Transverse colon (tissue), 4 donors: ENCODE measurements around the gene PTPN1. TPM values are rescaled to one million over a fixed set of nuclear protein-coding genes. Genes with fewer than 3 reads are reported as not detected.

Experiments used
- DNase-seq: peaks from one replicate; pipeline ENCODE4 v3.0.0-alpha.2; 2019
- H3K27ac ChIP-seq, 4 donors: fragments of 200-600 bp; sonication (generic); 2 replicates each; pipeline ENCODE4 v1.5.1; 2016 to 2018; ENCODE audit warnings: inconsistent platforms in 4 of 4
- H3K27me3 ChIP-seq: fragments of 200-600 bp; sonication (generic); 2 replicates; pipeline ENCODE4 v1.5.1; 2017; ENCODE audit warnings: inconsistent platforms
- H3K36me3 ChIP-seq, 4 donors: fragments of 200-600 bp; sonication (generic); 2 replicates each; pipeline ENCODE4 v1.5.1; 2017 to 2019; ENCODE audit warnings: inconsistent platforms in 4 of 4
- H3K4me1 ChIP-seq, 4 donors: fragments of 200-600 bp; sonication (generic); 2 replicates each; pipeline ENCODE4 v1.5.1; 2017 to 2020; ENCODE audit warnings: inconsistent platforms in 4 of 4
- H3K4me3 ChIP-seq, 4 donors: fragments of 200-600 bp; sonication (generic); 1 replicate in 1 of 4; 2 replicates in 3 of 4; pipeline versions ENCODE4 v1.5.1 to v1.6.1; 2017 to 2019; ENCODE audit warnings: inconsistent platforms in 4 of 4
- H3K9me3 ChIP-seq, 2 donors: fragments of 200-600 bp; sonication (generic); 2 replicates each; pipeline ENCODE4 v1.5.1; 2017 to 2019; ENCODE audit warnings: inconsistent platforms in 2 of 2
- EP300 ChIP-seq: sonication (generic); formaldehyde crosslinking; IDR thresholded peaks from one replicate; pipeline ENCODE4 v1.6.1; 2017; ENCODE audit warnings: antibody characterized with exemption, low read depth
- POLR2A ChIP-seq: fragments of 450-650 bp; IDR thresholded peaks from one replicate; pipeline ENCODE4 v1.6.1; 2016; ENCODE audit warnings: antibody characterized with exemption, mild to moderate bottlenecking, moderate library complexity
- POLR2AphosphoS5 ChIP-seq, 3 donors: sonication (generic); formaldehyde crosslinking; IDR thresholded peaks; one replicate each; pipeline ENCODE4 v1.6.1; 2016; ENCODE audit warnings: antibody characterized with exemption in 3 of 3
- WGBS, 2 donors: methylation state at CpG; one replicate each; pipeline ENCODE4 v1.1.5; 2018; ENCODE audit warnings: low coverage in 1 of 2; 5-methylcytosine and 5-hydroxymethylcytosine counted together
- in situ Hi-C, 4 donors: fragments of 200-750 bp; cut with MboI; loops; one replicate each; pipeline versions ENCODE4 v1.15.0 to v1.15.1; 2017; ENCODE audit warnings: low sequenced_read_pairs in 3 of 4, low pct_ligation_motif_present in 1 of 4, low pct_unique_long_range_greater_than_20kb in 1 of 4
- intact Hi-C: fragments of 100-400 bp; cut with DNase I; formaldehyde crosslinking; loops from one replicate; pipeline ENCODE4 v1.15.1; 2023; ENCODE audit warnings: low total_unique reads
- total RNA-seq, 4 donors: library from RNA; depleted of rRNA; stranded (reverse); fragments of >200 nt; gene quantifications; one replicate each; pipeline ENCODE4 v1.1.0, GENCODE V29; 2016
- TF ChIP-seq, protein P1 (sequence below), 5 experiments: fragments of 200-600 bp in 3 of 5; fragments of 450-650 bp in 2 of 5; sonication (generic) in 3 of 5; IDR thresholded peaks; 1 replicate in 2 of 5; 2 replicates in 3 of 5; pipeline ENCODE4 v1.5.1; 2016 to 2017; ENCODE audit warnings: antibody characterized with exemption in 5 of 5, inconsistent platforms in 3 of 5, mild to moderate bottlenecking in 2 of 5, moderate library complexity in 1 of 5

PTPN1 gene
- total RNA-seq, 4 donors from 2014 or later: 19.3 to 34.8 (median 28.8) TPM

DNA sequence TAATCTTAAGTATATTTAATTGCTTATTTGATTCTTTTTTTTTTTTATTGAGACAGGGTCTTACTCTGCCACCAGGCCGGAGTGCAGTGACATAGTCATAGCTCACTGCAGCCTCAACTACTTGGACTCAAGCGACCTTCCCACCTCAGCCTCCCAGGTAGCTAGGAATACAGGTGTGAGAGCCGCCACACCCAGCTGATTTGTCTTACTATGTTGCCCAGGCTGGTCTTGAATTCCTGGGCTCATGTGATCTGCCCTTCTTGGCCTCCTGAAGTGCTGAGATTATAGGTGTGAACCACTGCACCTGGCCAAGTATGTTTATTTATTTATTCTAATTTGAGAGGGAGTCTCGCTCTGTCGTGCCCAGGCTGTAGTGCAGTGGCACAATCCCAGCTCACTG, 38.2 kb downstream of the PTPN1 start:
- DNase-seq: peak; percentile 44
- Histone ChIP-seq H3K4me1 (peaks cover 7 to 55% (median 33%) of the 10 kb centered on the region in 4 donors), H3K36me3 (no peaks in the 10 kb centered on the region), H3K9me3 (no peaks in the 10 kb centered on the region), H3K4me3 (no peak overlapping the region), H3K27me3 (no peaks in the 10 kb centered on the region), H3K27ac (peak overlapping the region in 2 of 4 donors; percentile 31 to 36)
- intact Hi-C loops (no loop called here), in situ Hi-C loops (no loop called here)
- TF ChIP-seq POLR2AphosphoS5 (IDR thresholded peaks at IDR 0.05) (no peak), POLR2A (no peak), EP300 (no peak)
- TF ChIP-seq, protein P1, sequence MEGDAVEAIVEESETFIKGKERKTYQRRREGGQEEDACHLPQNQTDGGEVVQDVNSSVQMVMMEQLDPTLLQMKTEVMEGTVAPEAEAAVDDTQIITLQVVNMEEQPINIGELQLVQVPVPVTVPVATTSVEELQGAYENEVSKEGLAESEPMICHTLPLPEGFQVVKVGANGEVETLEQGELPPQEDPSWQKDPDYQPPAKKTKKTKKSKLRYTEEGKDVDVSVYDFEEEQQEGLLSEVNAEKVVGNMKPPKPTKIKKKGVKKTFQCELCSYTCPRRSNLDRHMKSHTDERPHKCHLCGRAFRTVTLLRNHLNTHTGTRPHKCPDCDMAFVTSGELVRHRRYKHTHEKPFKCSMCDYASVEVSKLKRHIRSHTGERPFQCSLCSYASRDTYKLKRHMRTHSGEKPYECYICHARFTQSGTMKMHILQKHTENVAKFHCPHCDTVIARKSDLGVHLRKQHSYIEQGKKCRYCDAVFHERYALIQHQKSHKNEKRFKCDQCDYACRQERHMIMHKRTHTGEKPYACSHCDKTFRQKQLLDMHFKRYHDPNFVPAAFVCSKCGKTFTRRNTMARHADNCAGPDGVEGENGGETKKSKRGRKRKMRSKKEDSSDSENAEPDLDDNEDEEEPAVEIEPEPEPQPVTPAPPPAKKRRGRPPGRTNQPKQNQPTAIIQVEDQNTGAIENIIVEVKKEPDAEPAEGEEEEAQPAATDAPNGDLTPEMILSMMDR (IDR thresholded peaks at IDR 0.05): no peak
- 77 to 80% methylated on average over 3 to 5 of the region's 5 CpGs for WGBS, 2 donors

DNA sequence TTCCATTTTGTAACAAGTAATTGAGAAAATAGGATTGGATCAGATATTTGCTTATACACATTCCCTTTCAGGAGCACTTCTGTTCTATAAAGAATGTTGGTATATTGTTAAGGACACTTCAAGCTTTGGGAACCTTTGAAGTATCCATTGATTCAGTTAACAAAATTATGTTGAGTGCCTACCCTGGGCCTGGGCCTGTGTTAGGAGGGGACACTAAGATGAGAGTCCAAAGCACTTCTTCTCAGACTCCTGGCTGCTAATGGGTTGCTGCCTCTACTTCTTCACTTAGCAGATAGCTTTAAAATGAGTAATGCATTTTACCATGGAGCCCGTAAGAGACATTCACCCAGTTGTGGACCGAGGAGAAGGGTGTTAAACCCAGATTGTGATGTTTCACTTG, 40.3 kb downstream of the PTPN1 start:
- H3K27me3 ChIP-seq: no peaks in the 10 kb centered on the region
- 80 to 98% methylated on average over 1 to 2 of the region's 2 CpGs for WGBS, 2 donors
- no peak for DNase-seq
- in situ Hi-C loops (loop anchor here in 1 of 4 donors (10.0 kb wide), 1 partner anchor 46 kb away; no protein-coding TSS in a partner anchor), intact Hi-C loops (no loop called here)
- no peak overlapping the region for H3K4me3 ChIP-seq
- no peak overlapping the region for H3K27ac ChIP-seq
- no peaks in the 10 kb centered on the region for H3K36me3 ChIP-seq
- no peak for TF ChIP-seq POLR2AphosphoS5 (IDR thresholded peaks at IDR 0.05)
- no peak for TF ChIP-seq POLR2A
- no peak for TF ChIP-seq EP300
- TF ChIP-seq, protein P1 (IDR thresholded peaks at IDR 0.05): no peak
- H3K4me1 ChIP-seq: peaks cover 7 to 53% (median 28%) of the 10 kb centered on the region in 4 donors
- no peaks in the 10 kb centered on the region for H3K9me3 ChIP-seq

DNA sequence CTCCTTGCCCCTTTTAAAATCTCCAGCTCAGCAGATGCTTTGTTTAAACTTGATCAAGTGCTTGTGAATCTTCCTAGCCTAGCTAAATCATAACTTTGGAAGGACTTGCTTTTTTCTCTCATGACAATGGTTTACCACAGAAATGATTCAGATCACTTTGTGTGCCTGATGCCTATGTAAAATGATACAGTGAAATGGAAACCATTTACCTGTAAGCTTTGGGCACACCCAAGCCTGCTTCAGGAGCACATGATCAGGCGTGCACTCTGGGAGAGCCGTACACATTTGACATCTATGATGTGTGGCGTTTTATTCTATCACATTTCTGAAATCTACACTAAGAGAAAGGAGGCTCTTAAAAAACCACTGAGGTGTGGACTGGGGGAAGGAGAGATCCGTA, 41.1 kb downstream of the PTPN1 start:
- in situ Hi-C loops (loop anchor here in 1 of 4 donors (10.0 kb wide), 1 partner anchor 46 kb away; no protein-coding TSS in a partner anchor), intact Hi-C loops (no loop called here)
- Histone ChIP-seq H3K9me3 (no peaks in the 10 kb centered on the region), H3K27ac (no peak overlapping the region), H3K4me3 (no peak overlapping the region), H3K27me3 (no peaks in the 10 kb centered on the region), H3K36me3 (no peaks in the 10 kb centered on the region), H3K4me1 (peaks cover 5 to 46% (median 24%) of the 10 kb centered on the region in 4 donors)
- no peak for DNase-seq
- TF ChIP-seq POLR2A (no peak), POLR2AphosphoS5 (IDR thresholded peaks at IDR 0.05) (no peak), EP300 (no peak)
- TF ChIP-seq, protein P1 (IDR thresholded peaks at IDR 0.05): no peak
- WGBS, 2 donors: 79 to 92% methylated on average over 4 of the region's 4 CpGs

DNA sequence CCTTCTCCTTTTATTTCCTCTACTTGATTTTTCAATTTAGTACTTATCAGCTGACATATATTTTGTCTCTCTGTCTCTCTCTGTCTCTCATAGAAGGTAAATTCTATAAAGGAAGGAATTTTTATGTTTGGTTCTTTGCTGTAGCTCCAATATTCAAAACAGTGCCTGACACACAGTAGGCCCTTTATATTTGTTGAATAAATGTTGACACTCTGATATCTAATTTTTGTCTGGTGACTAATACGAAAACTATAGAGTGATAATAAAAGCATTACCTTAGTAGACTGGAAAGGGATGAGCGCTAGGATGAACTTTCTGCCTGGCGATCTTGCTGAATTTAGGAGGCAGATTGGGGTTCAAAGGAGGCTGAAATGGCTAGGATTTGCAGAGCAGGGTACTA, 42.8 kb downstream of the PTPN1 start:
- Histone ChIP-seq H3K4me3 (no peak overlapping the region), H3K9me3 (no peaks in the 10 kb centered on the region), H3K36me3 (no peaks in the 10 kb centered on the region), H3K27ac (no peak overlapping the region), H3K4me1 (peaks cover 0 to 29% (median 13%) of the 10 kb centered on the region in 4 donors), H3K27me3 (no peaks in the 10 kb centered on the region)
- 89 to 95% methylated on average over 3 of the region's 3 CpGs for WGBS, 2 donors
- intact Hi-C loops: no loop called here
- DNase-seq: no peak
- TF ChIP-seq, protein P1 (IDR thresholded peaks at IDR 0.05): no peak
- TF ChIP-seq EP300 (no peak), POLR2A (no peak), POLR2AphosphoS5 (IDR thresholded peaks at IDR 0.05) (no peak)
- in situ Hi-C loops: loop anchor here in 1 of 4 donors (10.0 kb wide), 1 partner anchor 48 kb away; no protein-coding TSS in a partner anchor
